Esophagus squamous epithelium (tissue), 5 donors: Measurements from ENCODE around the gene FOXO6. TPM values are rescaled to one million over a fixed set of nuclear protein-coding genes. Genes with fewer than 3 reads are reported as not detected.
A peak's percentile ranks its signal among the peaks of the same experiment; 100 is the strongest.

Experiments used
- DNase-seq: peaks from one replicate; lab custom pipeline; 2025; lab: John Stamatoyannopoulos, UW
- H3K27ac ChIP-seq, 4 donors: fragments of 200-600 bp; sonication (generic); one replicate each; pipeline ENCODE4 v1.5.1; 2016 to 2019; ENCODE audit warnings: mild to moderate bottlenecking in 1 of 4
- H3K27me3 ChIP-seq, 4 donors: fragments of 200-600 bp; sonication (generic); 1 replicate in 3 of 4; 2 replicates in 1 of 4; pipeline versions ENCODE4 v1.5.1 to v1.6.0; 2017 to 2021; ENCODE audit warnings: antibody characterized with exemption in 1 of 4
- H3K36me3 ChIP-seq, 3 donors: fragments of 200-600 bp; sonication (generic); one replicate each; pipeline ENCODE4 v1.5.1; 2016 to 2019
- H3K4me1 ChIP-seq, 3 donors: fragments of 200-600 bp; sonication (generic); one replicate each; pipeline ENCODE4 v1.5.1; 2017 to 2019
- H3K4me3 ChIP-seq, 4 donors: fragments of 200-600 bp; sonication (generic); 1 replicate in 3 of 4; 2 replicates in 1 of 4; pipeline ENCODE4 v1.5.1; 2016 to 2019; ENCODE audit warnings: mild to moderate bottlenecking in 2 of 4, moderate library complexity in 1 of 4
- H3K9me3 ChIP-seq, 3 donors: fragments of 200-600 bp; sonication (generic); one replicate each; pipeline ENCODE4 v1.5.1; 2016 to 2019
- POLR2A ChIP-seq, 4 donors: fragments of 450-650 bp; IDR thresholded peaks; one replicate each; pipeline ENCODE4 v1.6.1; 2017; ENCODE audit warnings: antibody characterized with exemption in 4 of 4, mild to moderate bottlenecking in 4 of 4, moderate library complexity in 3 of 4
- WGBS, 2 donors: methylation state at CpG; one replicate each; pipeline ENCODE4 v1.1.5; 2018; 5-methylcytosine and 5-hydroxymethylcytosine counted together
- intact Hi-C: fragments of 100-400 bp; cut with DNase I; formaldehyde crosslinking; loops from one replicate; pipeline ENCODE4 v1.15.0; 2022
- total RNA-seq, 4 donors: library from RNA; depleted of rRNA; stranded (reverse); fragments of >200 nt; gene quantifications; one replicate each; pipeline ENCODE4 v1.1.0, GENCODE V29; 2016
- TF ChIP-seq, protein P1 (sequence below), 6 experiments: fragments of 450-650 bp in 4 of 6; fragments of 200-600 bp in 2 of 6; sonication (generic) in 2 of 6; IDR thresholded peaks; one replicate each; pipeline ENCODE4 v1.5.1; 2016 to 2019; ENCODE audit warnings: antibody characterized with exemption in 6 of 6, mild to moderate bottlenecking in 4 of 6, moderate library complexity in 4 of 6
- donor health status: DM: yes; HTN: yes; CAD: no.

The FOXO6 gene
- total RNA-seq, 4 donors from 2014 or later: 0.18 to 0.53 (median 0.38) TPM; not detected in 1

DNA sequence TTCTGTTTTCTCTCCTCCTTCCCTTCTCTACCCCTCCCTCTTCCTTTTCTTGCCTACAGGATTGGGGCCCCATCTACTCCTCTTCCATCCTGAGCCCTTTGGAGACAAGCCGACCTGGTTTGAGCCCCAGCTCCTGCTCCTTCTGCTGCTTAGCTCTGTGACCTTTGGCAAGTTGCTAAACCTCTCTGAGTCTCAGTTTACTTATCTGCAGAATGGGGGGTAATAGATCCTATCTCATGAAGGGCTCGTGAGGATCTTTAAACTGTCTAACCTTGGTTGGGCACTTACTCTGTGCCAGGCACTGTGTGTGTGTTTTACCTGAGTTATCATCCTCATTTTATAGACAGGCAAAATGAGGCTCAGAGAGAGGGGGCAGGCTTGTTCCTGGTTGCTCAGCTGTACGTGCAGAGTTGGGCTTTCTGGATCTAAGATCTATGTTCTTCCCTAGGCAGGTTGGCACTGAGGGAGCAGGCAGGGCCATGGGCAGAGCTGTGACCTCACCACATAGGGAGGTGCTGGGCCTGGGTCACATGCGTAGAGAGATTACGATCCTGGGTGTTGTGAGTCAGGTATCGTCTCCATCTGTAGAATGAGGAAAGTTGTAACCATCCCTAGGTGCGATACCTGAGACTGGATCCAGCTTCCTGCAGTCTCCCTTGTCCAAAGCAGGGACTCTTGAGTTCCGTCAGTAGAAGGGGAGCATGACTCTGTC, 58.5 kb downstream of the FOXO6 start:
- intact Hi-C loops: loop anchor here (5.0 kb wide), 1 partner anchor 152 kb away; no protein-coding TSS in a partner anchor
- Histone ChIP-seq H3K9me3 (no peaks in the 10 kb centered on the region), H3K27me3 (no peaks in the 10 kb centered on the region), H3K4me3 (no peak overlapping the region), H3K36me3 (no peaks in the 10 kb centered on the region), H3K27ac (peak overlapping the region; percentile 83 to 93 (median 92)), H3K4me1 (peaks cover 4 to 66% (median 19%) of the 10 kb centered on the region in 3 donors)
- TF ChIP-seq POLR2A (IDR thresholded peaks at IDR 0.05): no peak
- TF ChIP-seq, protein P1, sequence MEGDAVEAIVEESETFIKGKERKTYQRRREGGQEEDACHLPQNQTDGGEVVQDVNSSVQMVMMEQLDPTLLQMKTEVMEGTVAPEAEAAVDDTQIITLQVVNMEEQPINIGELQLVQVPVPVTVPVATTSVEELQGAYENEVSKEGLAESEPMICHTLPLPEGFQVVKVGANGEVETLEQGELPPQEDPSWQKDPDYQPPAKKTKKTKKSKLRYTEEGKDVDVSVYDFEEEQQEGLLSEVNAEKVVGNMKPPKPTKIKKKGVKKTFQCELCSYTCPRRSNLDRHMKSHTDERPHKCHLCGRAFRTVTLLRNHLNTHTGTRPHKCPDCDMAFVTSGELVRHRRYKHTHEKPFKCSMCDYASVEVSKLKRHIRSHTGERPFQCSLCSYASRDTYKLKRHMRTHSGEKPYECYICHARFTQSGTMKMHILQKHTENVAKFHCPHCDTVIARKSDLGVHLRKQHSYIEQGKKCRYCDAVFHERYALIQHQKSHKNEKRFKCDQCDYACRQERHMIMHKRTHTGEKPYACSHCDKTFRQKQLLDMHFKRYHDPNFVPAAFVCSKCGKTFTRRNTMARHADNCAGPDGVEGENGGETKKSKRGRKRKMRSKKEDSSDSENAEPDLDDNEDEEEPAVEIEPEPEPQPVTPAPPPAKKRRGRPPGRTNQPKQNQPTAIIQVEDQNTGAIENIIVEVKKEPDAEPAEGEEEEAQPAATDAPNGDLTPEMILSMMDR (IDR thresholded peaks at IDR 0.05): no peak
- 50 to 77% methylated on average over 5 to 7 of the region's 8 CpGs for WGBS, 2 donors
- DNase-seq: no peak

DNA sequence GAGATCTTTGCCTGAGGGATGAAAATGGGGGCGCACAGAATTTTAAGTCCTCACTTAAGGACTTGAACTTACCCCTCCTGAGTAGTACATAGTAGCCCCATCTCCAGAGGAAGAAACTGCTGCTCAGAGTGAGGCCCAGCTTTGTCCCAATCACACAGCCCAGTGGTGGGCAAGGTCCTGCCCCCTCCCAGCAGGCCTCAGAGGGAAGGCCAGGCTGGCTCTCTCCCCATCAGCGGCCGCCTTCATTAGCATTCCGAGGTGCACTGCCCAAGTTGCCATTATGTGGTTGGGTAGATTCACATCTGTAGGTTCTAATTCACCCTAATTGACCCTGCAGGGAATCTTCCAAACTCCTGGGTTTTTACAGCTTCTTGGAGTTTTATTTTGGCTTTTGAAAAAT, 59.1 kb downstream of the FOXO6 start:
- Histone ChIP-seq H3K4me1 (peaks cover 4 to 63% (median 19%) of the 10 kb centered on the region in 3 donors), H3K4me3 (no peak overlapping the region), H3K36me3 (no peaks in the 10 kb centered on the region), H3K27me3 (no peaks in the 10 kb centered on the region), H3K9me3 (no peaks in the 10 kb centered on the region), H3K27ac (peak overlapping the region in 3 of 4 donors; percentile 90 to 93 (median 93))
- 89 to 100% methylated on average over 2 to 4 of the region's 4 CpGs for WGBS, 2 donors
- intact Hi-C loops: no loop called here
- DNase-seq: no peak
- TF ChIP-seq POLR2A (IDR thresholded peaks at IDR 0.05): no peak
- TF ChIP-seq, protein P1 (IDR thresholded peaks at IDR 0.05): no peak

DNA sequence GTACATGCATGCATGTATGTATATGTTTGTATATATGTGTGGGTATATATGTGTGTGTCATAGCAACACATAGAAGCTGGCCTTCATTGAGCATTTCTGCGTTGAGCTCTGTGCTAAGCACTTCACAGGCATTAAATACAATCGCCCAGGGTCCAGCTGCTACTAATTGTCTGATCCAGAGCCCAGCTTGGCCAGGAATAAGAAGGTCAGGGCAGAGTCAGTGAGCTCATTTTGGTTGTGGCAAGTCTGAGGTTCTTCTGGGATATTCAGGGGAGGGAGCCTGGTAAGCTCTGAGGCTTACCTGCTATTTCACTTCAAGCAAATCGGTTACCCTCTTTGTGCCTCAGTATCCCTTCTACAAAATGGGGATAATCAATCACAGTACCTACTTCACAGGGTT, 59.6 kb downstream of the FOXO6 start:
- H3K27ac ChIP-seq: peak overlapping the region in 2 of 4 donors; percentile 90 to 93
- WGBS, 2 donors: 71 to 81% methylated on average over 2 to 3 of the region's 3 CpGs
- DNase-seq: no peak

DNA sequence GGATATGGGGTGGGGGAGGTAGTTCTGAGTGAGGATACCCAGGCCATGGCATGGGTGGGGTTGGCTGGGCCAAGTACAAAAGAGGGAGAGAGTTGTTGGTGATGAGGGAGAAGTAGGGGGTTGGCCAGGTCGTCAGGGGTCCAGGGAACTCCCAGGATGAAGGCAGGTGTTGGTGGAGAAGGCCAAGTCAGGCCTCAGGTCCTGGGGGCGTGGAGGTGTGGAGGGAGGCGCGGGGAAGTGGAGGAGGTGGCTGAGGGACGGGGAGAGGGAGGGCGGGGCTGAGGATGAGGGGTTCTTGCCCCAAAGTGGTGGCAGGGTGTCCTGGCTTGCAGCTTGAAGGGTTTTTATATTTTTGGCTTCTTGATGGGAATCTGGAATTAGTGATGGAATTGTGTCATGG, 61.1 kb downstream of the FOXO6 start:
- no peak for DNase-seq
- TF ChIP-seq POLR2A (IDR thresholded peaks at IDR 0.05): no peak
- TF ChIP-seq, protein P1 (IDR thresholded peaks at IDR 0.05): no peak
- intact Hi-C loops: no loop called here
- Histone ChIP-seq H3K4me1 (peaks cover 4 to 46% (median 19%) of the 10 kb centered on the region in 3 donors), H3K4me3 (no peak overlapping the region), H3K36me3 (no peaks in the 10 kb centered on the region), H3K27ac (no peak overlapping the region), H3K9me3 (no peaks in the 10 kb centered on the region), H3K27me3 (peaks cover 0 to 6% (median 0%) of the 10 kb centered on the region in 4 donors)
- 72 to 88% methylated on average over 5 to 6 of the region's 6 CpGs for WGBS, 2 donors

More for the DNA sequence above, 59.6 kb downstream of the FOXO6 start:
- intact Hi-C loops: no loop called here
- Histone ChIP-seq H3K4me1 (peaks cover 4 to 58% (median 19%) of the 10 kb centered on the region in 3 donors), H3K27me3 (no peaks in the 10 kb centered on the region), H3K36me3 (no peaks in the 10 kb centered on the region), H3K4me3 (no peak overlapping the region), H3K9me3 (no peaks in the 10 kb centered on the region)
- TF ChIP-seq POLR2A (IDR thresholded peaks at IDR 0.05): no peak
- TF ChIP-seq, protein P1 (IDR thresholded peaks at IDR 0.05): no peak

DNA sequence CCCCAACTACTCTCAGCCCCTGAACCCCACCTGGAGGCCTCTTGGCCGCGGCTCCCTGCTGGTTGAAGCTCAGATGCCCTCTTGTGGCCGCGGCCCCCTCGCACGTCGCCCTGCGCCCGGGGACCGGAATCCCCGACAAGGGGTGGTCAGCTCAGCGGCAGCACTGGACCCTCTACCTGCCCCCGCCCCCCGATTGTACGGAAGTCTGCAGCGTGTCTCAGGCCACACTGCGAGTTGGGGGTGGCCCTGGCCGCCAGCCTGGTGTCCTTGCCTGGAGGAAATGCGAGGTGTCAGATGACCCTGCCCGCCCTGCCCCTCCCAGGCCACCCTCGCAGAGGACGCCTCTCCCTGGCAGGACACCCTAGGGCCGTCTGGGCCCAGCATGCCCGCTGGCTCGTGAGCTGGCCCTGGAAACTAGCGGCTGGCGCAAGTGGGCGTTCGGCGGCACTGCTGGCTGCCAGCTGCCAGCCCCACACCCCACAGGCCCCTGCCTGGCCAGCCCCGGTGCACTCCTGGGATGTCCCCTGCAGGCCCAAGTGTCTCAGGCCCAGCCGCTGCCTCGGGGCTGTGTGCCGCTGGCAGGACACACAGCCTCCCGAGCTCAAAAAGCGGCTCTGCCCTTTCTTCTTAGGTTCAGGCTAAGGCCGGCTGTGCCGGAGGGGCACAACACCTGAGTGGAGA, 62.4 kb downstream of the FOXO6 start:
- TF ChIP-seq, protein P1 (IDR thresholded peaks at IDR 0.05): peak in 1 of 6 experiments; percentile 27
- TF ChIP-seq POLR2A (IDR thresholded peaks at IDR 0.05): no peak
- H3K4me3 ChIP-seq: no peak overlapping the region
- intact Hi-C loops: no loop called here
- peaks cover 4 to 32% (median 9%) of the 10 kb centered on the region in 3 donors for H3K4me1 ChIP-seq
- H3K9me3 ChIP-seq: no peaks in the 10 kb centered on the region
- DNase-seq: no peak
- no peaks in the 10 kb centered on the region for H3K36me3 ChIP-seq
- no peak overlapping the region for H3K27ac ChIP-seq
- H3K27me3 ChIP-seq: peaks cover 0 to 7% (median 0%) of the 10 kb centered on the region in 4 donors
- WGBS, 2 donors: 57 to 62% methylated on average over 7 to 9 of the region's 38 CpGs
